Stimulated activated CD8-positive, alpha-beta memory T cell treated with anti-CD3 and anti-CD28 coated beads, Interleukin-4, amount 100 ng/mL, for 1 hour (primary cell): ENCODE measurements around the gene DEXI.
"Not testable (repeated sequence)": the region's sequence is repeated elsewhere in the genome, so short reads cannot be mapped to it uniquely, and the experiment has no call there.

Experiments
- DNase-seq, 2 donors: peaks; one replicate each; pipeline ENCODE4 v3.0.0-alpha.2; 2020; ENCODE audit warnings: low read depth in 2 of 2, low spot score in 1 of 2

The DEXI gene

GRCh38 chr16:10927497-10928112 is 14.7 kb downstream of the DEXI start:
- DNase-seq = no peak

- DNase-seq = no peak
Measured at GRCh38 chr16:10926867-10927266, 15.4 kb downstream of the DEXI start.

- DNase-seq = no peak
Measured at GRCh38 chr16:10926094-10926493, 16.2 kb downstream of the DEXI start.

GRCh38 chr16:10925285-10925684 is 17.0 kb downstream of the DEXI start:
- not testable (repeated sequence) for DNase-seq

- no peak for DNase-seq
Measured at GRCh38 chr16:10923650-10924214, 18.5 kb downstream of the DEXI start.

GRCh38 chr16:10923146-10923649 is 19.1 kb downstream of the DEXI start:
- DNase-seq = no peak

- DNase-seq = no peak
Measured at GRCh38 chr16:10922328-10923145, 19.7 kb downstream of the DEXI start.

- no peak for DNase-seq
Measured at GRCh38 chr16:10921536-10922327, 20.5 kb downstream of the DEXI start.

GRCh38 chr16:10920726-10921427 is 21.4 kb downstream of the DEXI start:
- DNase-seq = no peak

GRCh38 chr16:10919003-10919351 is 23.3 kb downstream of the DEXI start:
- no peak for DNase-seq

- DNase-seq = peak; percentile 63 to 66
Measured at GRCh38 chr16:10918294-10919002, 23.8 kb downstream of the DEXI start.

- no peak for DNase-seq
Measured at GRCh38 chr16:10916534-10916933, 25.7 kb downstream of the DEXI start.

GRCh38 chr16:10911267-10911666 is 31.0 kb downstream of the DEXI start:
- no peak for DNase-seq

GRCh38 chr16:10907757-10908045 is 34.6 kb downstream of the DEXI start:
- no peak for DNase-seq

- no peak for DNase-seq
Measured at GRCh38 chr16:10906914-10907756, 35.1 kb downstream of the DEXI start.

- DNase-seq = no peak
Measured at GRCh38 chr16:10906482-10906881, 35.8 kb downstream of the DEXI start.

- no peak for DNase-seq
Measured at GRCh38 chr16:10902999-10903398, 39.3 kb downstream of the DEXI start.

GRCh38 chr16:10897134-10897533 is 45.1 kb downstream of the DEXI start:
- DNase-seq = no peak

GRCh38 chr16:10896723-10897122 is 45.5 kb downstream of the DEXI start:
- no peak for DNase-seq

GRCh38 chr16:10896165-10896564 is 46.1 kb downstream of the DEXI start:
- DNase-seq = no peak
